Parathyroid adenoma (tissue), 2 donors: Measurements from ENCODE around the gene NOP10.
A peak's percentile ranks its signal among the peaks of the same experiment; 100 is the strongest.
"Not testable (repeated sequence)": the region's sequence is repeated elsewhere in the genome, so short reads cannot be mapped to it uniquely, and the experiment has no call there.

ENCODE experiments used
- H2AFZ ChIP-seq: fragments of 300-600 bp; sonication (generic); one replicate; pipeline ENCODE4 v1.7.0; 2017; ENCODE audit warnings: antibody characterized with exemption, mild to moderate bottlenecking
- H3K27ac ChIP-seq: fragments of 300-600 bp; sonication (generic); one replicate; pipeline ENCODE4 v1.7.0; 2017
- H3K27me3 ChIP-seq: fragments of 300-600 bp; sonication (generic); one replicate; pipeline ENCODE4 v1.7.0; 2017; ENCODE audit warnings: low read length; ENCODE audit not compliant: control insufficient read depth, insufficient read depth
- H3K36me3 ChIP-seq: fragments of 300-600 bp; sonication (generic); one replicate; pipeline ENCODE4 v1.7.0; 2017; ENCODE audit warnings: low read length; ENCODE audit not compliant: control insufficient read depth, insufficient read depth
- H3K4me1 ChIP-seq: fragments of 300-600 bp; sonication (generic); one replicate; pipeline ENCODE4 v1.7.0; 2017; ENCODE audit warnings: control low read depth
- H3K4me2 ChIP-seq: fragments of 300-600 bp; sonication (generic); one replicate; pipeline ENCODE4 v1.7.0; 2017; ENCODE audit warnings: low read length
- H3K4me3 ChIP-seq: fragments of 300-600 bp; sonication (generic); one replicate; pipeline ENCODE4 v1.7.0; 2017; ENCODE audit warnings: low read depth, low read length
- H3K79me2 ChIP-seq: fragments of 300-600 bp; sonication (generic); one replicate; pipeline ENCODE4 v1.7.0; 2017; ENCODE audit warnings: control low read depth
- H3K9ac ChIP-seq: fragments of 300-600 bp; sonication (generic); one replicate; pipeline ENCODE4 v1.7.0; 2017; ENCODE audit warnings: mild to moderate bottlenecking
- H3K9me3 ChIP-seq: fragments of 300-600 bp; sonication (generic); one replicate; pipeline ENCODE4 v1.7.0; 2017; ENCODE audit warnings: low read length; ENCODE audit not compliant: control insufficient read depth
- TF ChIP-seq, protein P1 (sequence below): fragments of 300-600 bp; sonication (generic); IDR thresholded peaks from one replicate; pipeline ENCODE4 v1.7.0; 2017; ENCODE audit warnings: antibody characterized with exemption, mild to moderate bottlenecking
- donor health status: primary hyperparathyroidism.

NOP10 gene

GRCh38 chr15:34342737-34343575 is at the start of gene NOP10, which contains the start of gene NUTM1:
Gene NOP10 (minus strand): TSS chr15:34343136. CDS start chr15:34343073, 63 bp downstream.
Gene NUTM1 (plus strand): TSS chr15:34343315. CDS start chr15:34343697, 382 bp downstream.
- H3K4me2 ChIP-seq: peak within 1 kb of the TSS; percentile 51
- no peaks in the 10 kb centered on the region for H3K9me3 ChIP-seq
- no peaks in the 10 kb centered on the region for H3K27me3 ChIP-seq
- TF ChIP-seq, protein P1, sequence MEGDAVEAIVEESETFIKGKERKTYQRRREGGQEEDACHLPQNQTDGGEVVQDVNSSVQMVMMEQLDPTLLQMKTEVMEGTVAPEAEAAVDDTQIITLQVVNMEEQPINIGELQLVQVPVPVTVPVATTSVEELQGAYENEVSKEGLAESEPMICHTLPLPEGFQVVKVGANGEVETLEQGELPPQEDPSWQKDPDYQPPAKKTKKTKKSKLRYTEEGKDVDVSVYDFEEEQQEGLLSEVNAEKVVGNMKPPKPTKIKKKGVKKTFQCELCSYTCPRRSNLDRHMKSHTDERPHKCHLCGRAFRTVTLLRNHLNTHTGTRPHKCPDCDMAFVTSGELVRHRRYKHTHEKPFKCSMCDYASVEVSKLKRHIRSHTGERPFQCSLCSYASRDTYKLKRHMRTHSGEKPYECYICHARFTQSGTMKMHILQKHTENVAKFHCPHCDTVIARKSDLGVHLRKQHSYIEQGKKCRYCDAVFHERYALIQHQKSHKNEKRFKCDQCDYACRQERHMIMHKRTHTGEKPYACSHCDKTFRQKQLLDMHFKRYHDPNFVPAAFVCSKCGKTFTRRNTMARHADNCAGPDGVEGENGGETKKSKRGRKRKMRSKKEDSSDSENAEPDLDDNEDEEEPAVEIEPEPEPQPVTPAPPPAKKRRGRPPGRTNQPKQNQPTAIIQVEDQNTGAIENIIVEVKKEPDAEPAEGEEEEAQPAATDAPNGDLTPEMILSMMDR: peak; percentile 75
- H2AFZ ChIP-seq: peak within 1 kb of the TSS; percentile 80
- H3K27ac ChIP-seq: peak within 1 kb of the TSS; percentile 25
- no peaks in the 10 kb centered on the region for H3K79me2 ChIP-seq
- H3K36me3 ChIP-seq: no peaks in the 10 kb centered on the region
- no peak within 1 kb of the TSS for H3K9ac ChIP-seq
- no peaks in the 10 kb centered on the region for H3K4me1 ChIP-seq
- peak within 1 kb of the TSS; percentile 69 for H3K4me3 ChIP-seq

DNA sequence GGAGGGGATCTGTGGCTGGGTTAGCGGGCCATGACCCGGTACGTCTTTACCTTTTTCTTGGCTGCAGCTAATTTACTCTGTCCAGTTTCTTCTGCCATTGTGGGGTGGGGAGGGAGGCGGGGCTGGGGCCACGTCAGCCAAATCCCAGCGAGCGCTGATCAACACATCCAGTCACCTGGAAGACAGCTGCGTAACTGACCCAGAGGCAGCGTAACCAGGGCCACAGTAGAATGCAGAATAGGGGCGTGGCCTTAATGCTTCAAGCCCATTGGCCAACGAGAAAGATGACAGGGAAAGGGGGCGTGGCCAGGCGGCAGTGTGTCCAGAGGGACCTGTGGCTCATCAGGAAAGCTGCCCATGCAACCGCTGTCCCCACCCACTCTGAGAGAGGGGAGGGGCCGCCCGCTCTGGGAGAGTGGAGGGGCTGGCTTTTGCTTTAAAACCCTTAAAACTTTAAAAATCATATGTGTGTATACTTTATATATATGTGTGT is 46.7 kb upstream of the NOP10 start:
- not testable (repeated sequence) for H3K4me3 ChIP-seq, H3K36me3 ChIP-seq, H3K27me3 ChIP-seq, H3K27ac ChIP-seq, H3K4me2 ChIP-seq, H3K9me3 ChIP-seq, H2AFZ ChIP-seq, H3K9ac ChIP-seq, H3K79me2 ChIP-seq, H3K4me1 ChIP-seq

DNA sequence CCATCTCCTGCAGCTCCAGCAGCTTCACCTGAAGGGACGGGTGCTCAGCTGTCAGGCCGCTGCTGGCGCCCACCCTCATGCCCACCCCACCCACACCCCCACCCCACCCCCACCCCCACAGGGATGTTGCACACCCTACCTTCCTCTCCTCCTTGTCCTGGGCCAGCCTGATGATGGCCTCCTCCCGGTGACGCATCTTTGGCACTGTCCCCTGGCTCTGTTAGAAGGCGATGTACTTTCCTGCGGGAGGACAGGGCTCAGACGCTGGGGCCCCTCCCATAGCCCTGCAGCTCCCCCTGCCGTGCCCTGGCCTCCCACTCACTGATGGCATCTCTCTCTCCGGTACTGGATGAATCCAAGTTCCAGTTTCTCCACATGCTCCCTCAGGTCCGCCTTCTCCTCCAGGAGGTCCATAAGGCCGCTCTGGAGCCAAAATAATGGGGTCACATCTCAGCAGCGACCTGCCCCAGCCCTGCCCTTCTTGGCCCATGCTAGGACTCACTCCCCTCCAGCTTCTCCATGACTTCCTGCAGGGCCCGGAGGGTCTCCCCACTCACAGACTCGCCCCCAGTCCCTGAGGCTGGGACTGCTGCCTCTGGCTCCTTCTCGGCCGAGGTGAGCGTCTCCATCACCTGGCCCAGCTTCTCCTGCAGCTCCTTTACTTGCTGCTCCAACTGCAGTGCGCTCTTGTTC is 39.0 kb upstream of the NOP10 start:
- not testable (repeated sequence) for H3K4me2 ChIP-seq, H3K27me3 ChIP-seq, H3K9me3 ChIP-seq, H3K9ac ChIP-seq, H3K79me2 ChIP-seq, H3K4me1 ChIP-seq, H3K4me3 ChIP-seq, H3K27ac ChIP-seq, H2AFZ ChIP-seq, H3K36me3 ChIP-seq

GRCh38 chr15:34380491-34380890 is 37.6 kb upstream of the NOP10 start:
- not testable (repeated sequence) for H3K79me2 ChIP-seq, H3K27ac ChIP-seq, H3K4me2 ChIP-seq, H3K36me3 ChIP-seq, H2AFZ ChIP-seq, H3K4me3 ChIP-seq, H3K9ac ChIP-seq, H3K27me3 ChIP-seq, H3K4me1 ChIP-seq, H3K9me3 ChIP-seq

DNA sequence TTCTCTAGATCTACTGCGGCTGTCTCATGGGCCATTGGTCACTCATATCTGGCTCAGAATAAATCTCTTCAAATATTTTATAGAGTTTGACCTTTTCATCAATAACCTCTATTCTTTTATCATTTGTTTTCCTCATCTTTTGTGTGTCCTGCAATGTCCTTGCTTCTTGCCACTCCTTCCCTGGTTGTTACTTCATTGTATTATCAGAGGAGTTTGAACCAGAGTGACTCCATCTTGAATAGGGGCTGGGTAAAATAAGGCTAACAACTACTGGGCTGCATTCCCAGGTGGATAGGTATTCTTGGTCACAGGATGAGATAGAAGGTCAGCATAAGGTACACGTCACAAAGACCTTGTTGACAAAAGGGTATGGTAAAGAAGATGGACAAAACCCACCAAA is 33.9 kb upstream of the NOP10 start:
- Histone ChIP-seq H3K9ac (no peak overlapping the region), H3K27me3 (no peaks in the 10 kb centered on the region), H3K4me3 (no peak overlapping the region), H3K27ac (no peak overlapping the region), H3K4me2 (no peak overlapping the region), H2AFZ (no peak overlapping the region), H3K4me1 (no peaks in the 10 kb centered on the region), H3K36me3 (no peaks in the 10 kb centered on the region), H3K9me3 (no peaks in the 10 kb centered on the region), H3K79me2 (no peaks in the 10 kb centered on the region)
- TF ChIP-seq, protein P1: no peak

GRCh38 chr15:34375541-34375940 is 32.6 kb upstream of the NOP10 start:
- not testable (repeated sequence) for H3K27me3 ChIP-seq, H3K4me3 ChIP-seq, H3K9ac ChIP-seq, H3K9me3 ChIP-seq, H3K27ac ChIP-seq, H3K4me1 ChIP-seq, H3K79me2 ChIP-seq, H3K36me3 ChIP-seq, H3K4me2 ChIP-seq, H2AFZ ChIP-seq
